NCI-H446 (cell line): ENCODE results near the gene ADAMTS12.
"Not testable (repeated sequence)": the region's sequence is repeated elsewhere in the genome, so short reads cannot be mapped to it uniquely, and the experiment has no call there.

Experiments
- DNase-seq, 2 experiments: peaks; one replicate each; lab custom pipeline; 2025; lab: John Stamatoyannopoulos, UW

ADAMTS12 gene

DNA sequence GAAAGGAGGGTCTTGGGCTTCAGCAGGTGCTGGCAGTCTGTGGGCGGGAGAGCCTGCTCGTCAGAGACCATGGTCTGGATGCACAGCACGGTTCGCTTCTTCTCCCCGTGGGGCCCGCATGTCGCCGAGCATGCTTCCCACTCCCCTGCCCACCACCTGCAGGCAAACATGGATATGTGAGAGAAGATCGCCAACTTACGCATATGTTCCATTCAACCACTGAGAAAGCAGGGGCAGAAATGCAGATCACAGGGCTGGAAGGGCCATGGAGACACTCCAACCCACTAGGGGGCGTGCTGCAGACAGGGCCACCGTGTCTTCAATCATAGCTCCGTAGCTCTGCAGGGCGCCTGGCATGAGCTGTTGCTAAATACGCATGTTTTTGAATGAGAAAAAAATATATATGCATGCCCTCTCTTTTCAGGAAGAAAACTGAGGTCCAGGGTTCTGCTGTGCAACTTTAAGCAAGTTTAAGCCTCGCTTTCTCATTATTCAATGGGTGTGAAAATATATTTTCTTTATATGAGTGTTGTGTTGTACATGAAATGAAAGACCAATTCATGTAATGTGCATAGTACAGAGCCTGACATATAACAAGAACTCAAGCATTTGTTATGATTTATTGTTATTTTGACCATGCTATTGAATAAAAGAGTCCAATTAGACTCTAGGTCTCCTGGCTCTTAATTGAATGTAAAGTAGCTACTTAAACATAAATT lies 303.0 kb downstream of the ADAMTS12 start:
- peak in 1 of 2 experiments; percentile 43 for DNase-seq

DNA sequence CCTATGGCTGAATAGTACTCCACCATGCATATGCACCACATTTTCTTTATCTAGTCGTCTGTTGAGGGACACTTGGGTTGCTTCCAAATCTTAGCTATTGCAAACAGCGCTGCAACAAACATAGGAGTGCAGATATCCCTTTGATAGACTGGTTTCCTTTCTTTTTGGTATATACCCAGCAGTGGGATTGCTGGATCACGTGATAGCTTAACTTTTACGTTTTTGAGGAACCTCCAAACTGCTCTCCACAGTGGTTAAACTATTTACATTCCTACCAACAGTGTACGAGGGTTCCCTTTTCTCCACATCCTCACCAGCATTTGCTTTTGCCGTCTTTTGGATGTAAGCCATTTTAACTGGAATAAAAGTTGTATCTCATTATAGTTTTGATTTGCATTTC lies 308.5 kb downstream of the ADAMTS12 start:
- DNase-seq: no peak

DNA sequence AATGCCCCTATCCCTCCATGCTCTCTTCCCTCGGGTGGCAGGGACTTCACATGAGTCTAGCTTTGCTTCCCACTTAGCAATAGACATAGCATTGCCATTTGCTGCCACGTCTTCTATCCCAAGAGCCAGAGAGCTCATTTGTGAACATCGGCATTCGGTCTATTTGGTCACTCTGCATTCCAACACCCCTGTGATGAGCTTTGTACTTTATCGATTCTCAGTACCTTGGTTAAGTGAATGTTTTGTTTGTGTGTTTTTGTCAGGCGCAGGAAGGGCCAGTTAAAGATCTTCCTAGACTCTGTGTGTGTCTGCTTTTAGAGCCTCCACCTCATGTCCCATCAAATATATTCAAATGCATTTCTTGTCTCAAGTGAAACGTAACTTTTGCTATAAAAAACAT lies 309.4 kb downstream of the ADAMTS12 start:
- DNase-seq: no peak

DNA sequence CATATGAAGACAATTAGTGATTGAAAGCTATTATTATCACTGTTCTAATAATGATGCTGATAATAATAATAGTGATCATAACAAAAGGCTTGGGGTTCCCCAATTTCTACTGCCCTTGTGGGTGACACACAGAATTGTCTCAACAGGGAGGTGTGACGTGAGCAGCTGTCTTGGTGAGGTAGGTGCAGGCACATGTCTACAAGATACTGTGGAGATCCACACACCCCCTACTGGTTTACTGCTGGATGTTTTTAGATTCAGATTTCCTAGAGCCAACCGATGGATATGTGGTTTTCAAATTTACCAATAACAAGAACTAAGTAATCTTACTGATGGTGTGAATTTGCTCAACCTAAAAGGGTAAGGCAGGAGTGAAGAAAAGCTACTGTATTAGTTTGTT lies 312.0 kb downstream of the ADAMTS12 start:
- no peak for DNase-seq

DNA sequence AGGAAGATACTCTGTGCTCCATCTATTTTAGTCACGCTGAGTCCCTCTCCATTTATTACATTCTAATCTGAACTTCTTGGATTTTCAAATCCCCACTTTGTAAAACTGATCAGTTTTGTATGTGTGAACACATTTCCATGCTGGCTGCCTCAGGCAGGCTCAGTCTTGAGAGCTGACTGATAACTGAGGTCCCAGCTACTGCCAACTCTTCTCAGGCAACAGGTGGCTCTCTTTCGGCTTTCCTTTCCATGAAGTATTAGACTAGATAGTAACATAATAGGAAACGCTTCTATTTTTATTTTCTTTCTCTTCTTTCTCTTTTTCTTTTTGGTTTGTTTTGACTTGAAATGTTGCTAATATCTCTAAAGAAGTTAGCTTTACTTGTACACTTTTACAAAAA lies 312.6 kb downstream of the ADAMTS12 start:
- no peak for DNase-seq

DNA sequence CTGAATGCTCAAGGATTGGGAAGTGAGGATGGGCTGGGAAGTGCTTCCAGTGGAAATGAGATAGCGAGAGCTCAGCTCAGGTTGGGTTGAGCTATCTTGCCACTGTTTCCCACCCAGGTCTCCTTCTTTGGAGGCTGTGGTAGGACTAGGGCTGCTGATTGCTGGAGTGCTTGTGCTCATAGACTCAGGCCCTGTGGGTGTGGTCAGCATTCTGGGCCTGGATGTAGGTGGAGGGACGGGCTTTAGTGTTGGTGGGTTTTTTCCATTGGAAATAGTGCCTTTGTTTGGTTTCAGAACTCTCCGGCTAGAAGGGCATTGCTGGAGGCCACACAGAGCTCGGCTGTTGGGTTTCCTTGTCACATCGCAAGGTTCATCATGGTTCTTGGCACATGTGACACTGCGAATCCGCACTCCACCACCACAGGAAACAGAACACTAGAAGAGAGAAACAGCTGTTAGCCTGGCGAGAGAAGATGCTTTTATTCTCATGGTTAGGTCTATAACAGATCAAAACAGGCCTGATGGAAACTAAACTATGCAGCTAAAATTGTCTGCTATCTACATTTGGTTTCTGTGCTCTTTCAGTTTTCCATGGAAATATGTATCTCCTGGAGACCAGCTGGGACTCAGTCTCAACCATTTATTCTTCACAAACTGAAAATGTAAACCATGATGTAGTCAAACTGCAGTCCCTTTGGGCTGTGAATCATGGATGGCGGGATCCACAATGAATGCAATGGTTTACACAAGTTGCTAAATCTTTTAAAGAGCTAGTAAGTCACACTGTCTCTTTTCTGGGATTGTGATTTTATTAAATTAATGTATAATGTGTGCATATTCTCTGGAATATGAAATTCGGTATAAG lies 314.8 kb downstream of the ADAMTS12 start:
- DNase-seq: no peak

DNA sequence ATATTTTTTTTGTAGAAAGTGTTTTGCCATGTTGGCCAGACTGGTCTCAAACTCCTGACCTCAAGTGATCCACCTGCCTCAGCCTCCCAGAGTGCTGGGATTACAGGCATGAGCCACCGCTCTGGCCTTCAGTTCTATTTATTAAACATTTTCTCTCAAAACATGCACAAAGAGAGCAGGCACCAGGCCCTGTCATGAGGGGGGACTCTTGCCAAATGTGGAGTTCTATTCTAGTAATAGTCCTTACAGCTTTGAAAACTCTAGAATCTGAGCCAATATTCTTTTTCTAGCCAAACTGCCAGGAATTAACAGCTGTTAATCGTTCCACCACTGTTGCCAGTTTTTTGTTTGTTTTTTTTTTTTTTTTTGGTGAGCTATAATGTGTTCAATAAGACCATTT lies 326.5 kb downstream of the ADAMTS12 start:
- peak in 1 of 2 experiments; percentile 71 for DNase-seq

DNA sequence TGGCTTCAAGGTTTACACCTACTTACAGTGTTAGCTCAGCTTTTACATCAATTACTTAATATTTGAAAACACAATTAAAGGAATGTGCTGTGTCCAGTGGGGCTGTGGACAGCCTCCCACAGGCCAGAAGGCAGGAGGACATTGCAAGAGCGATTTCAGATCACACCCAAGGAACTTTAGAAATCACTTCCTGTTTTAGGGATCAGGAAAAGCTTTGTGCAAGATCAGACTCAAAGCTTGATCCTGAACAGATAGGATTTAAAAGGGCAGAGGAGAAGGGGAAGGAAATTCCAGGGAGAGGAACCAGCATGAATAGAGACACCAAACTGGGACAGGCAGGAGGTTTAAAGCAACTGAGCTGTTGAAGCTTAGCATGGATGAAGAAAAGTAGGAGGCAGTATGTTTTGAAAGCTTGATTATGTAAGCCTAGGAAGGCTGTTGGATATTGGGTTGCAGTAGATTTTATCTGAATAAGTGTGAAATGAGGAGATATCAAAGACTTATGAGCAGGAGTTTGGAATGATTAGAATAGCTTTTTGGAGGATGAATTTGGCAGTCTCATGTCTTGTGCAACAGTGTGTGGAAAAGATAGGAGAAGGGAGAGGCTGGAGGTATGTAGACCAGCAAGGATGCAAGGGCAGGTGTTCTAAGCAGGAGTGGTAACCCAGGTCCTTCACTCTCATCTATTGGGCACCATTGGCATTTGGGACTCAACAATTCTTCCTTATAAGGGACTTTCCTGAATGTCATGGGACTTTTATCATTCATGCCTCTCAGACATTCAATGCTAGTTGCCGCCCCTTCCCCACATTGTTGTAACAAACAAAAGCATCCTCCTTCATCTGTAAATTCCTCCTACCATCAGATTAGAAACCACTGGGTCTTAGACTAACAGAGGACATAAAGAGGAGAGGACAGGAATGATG lies 327.5 kb downstream of the ADAMTS12 start:
- DNase-seq: no peak

DNA sequence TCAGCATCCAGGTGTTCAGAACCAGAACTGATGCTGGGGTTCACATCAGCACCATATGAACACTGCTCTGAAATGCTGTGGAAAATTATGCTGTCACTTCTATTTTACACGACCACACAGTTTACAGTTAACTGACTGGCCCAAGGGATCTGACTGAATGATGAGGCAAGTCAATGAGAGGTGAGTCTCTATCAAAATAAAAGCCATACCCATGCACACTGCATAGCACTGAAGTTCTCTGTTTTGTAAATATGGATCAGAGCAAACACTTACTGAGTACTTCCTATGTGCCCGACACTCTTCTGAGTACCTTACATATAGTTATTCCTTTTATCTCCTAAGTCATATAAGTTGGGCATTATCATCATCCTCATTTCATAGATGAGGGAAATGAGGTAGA lies 328.3 kb downstream of the ADAMTS12 start:
- DNase-seq: no peak

DNA sequence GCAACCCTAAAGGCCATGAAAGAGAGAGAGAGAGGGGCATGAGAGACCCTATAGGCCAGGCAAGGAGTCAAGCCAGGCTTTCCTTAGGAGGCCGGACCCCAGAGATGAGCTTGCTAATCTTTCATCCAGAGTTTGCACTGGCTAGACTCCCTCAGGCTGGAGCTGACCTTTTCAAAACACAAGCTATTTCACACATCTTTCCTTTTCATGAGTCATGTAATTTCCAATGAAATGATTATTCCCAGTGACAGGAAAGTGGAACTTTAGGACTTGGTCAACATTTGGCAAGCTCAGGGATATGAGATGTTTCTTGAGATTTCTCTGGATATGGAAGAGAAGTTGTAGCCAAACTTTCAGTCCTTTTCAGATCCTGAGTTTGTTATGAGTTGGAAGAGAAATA lies 333.3 kb downstream of the ADAMTS12 start:
- no peak for DNase-seq

DNA sequence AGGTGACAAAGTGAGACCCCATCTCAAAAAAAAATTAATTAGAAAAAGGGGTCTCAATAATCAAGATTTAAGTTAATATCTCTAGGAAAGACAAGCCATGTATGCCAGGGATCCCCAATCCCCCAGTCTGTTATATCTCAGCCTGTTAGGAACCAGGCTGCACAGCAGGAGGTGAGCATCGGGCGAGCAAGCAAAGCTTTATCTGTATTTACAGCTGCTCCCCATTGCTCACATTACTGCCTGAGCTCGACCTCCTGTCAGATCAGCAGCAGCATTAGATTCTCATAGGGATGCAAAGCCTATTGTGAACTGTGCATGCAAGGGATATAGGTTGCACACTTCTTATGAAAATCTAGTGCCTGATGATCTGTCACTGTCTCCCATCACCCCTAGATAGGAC lies 334.2 kb downstream of the ADAMTS12 start:
- no peak for DNase-seq

DNA sequence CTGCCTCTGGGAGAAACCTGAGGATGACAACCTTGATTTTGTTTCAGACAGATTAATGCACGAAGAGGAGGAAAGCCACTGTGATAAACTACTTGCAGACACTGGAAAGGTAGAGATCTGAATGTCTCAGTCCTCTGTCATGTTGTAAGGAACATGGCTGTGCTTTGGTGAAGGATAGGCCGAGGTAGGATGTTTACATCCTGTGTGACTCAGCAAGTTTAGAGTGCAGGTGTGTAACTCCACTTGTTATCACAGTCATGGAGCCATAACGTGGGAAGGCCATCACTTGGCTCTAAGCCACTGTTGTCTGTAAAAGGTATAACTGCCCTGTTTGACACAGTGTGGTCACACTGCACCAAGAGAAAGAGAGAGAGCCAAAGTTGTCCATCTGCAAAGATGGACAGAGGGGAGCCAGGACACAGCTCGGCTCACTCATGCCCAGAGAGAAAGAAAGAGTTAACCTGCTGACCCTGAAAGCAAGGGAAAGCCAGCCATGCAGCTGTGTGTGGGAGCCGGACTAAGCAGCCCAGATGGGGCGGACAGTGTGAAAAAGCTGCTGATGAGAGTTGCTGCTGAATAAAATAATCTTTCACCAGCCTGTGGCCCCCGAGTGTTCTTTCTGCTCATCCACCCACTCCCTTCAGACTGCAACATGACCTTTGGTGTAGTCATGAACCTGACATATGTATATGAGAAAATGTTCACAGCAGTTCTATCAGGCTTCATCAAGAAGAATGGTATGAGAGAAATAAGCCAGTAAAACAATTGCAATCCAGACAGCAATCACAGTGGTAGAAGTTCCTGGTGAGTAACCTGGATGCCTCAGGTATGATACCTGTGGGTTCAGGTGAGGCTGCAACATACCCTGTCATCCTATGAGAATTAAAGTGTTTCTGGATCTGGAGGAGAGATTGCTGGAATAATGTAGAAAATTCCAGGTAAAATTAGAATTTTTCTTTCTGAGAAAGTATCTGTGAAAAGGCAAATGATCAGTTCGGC lies 335.2 kb downstream of the ADAMTS12 start:
- no peak for DNase-seq

DNA sequence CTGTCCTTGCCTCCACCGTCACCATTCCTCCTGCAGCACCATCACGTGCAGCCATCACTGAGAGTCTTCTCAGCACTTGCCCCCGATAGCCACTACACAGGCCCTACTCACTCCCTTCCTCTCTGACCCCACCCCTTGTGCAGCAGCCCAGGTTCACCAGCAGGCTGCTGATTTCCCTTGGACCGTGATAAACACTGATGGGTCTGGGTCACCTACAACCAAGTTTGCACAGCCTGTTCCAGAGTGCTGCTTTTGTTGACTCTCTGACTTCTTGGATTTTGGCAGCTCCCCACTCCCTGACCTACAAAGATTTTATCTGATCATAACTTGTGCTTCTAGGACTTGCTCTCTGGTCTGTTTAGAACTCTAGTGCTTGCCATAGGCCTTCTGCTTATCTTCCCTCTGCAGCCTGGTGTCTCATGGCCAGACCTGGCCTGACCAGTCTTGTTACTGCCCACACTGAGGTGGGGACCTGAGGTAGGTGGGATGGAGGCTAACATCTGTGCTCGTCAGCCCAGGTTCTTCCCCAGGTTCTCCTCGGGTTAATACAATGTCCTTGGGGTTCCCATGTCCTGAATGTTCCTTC lies 341.7 kb downstream of the ADAMTS12 start:
- DNase-seq: no peak

DNA sequence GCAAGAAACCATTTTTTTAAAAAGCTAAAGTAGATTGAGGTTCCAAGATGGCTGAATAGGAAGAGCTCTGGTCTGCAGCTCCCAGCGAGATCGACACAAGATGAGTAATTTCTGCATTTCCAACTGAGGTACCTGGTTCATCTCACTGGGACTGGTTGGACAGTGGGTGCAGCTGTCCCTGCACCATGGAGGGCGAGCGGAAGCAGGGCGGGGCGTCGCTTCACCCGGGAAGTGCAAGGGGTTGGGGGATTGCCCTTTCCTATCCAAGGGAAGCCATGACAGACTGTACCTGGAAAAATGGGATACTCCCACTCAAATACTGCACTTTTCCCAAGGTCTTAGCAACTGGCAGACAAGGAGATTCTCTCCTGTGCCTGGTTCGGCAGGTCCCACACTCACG lies 352.0 kb downstream of the ADAMTS12 start:
- not testable (repeated sequence) for DNase-seq

DNA sequence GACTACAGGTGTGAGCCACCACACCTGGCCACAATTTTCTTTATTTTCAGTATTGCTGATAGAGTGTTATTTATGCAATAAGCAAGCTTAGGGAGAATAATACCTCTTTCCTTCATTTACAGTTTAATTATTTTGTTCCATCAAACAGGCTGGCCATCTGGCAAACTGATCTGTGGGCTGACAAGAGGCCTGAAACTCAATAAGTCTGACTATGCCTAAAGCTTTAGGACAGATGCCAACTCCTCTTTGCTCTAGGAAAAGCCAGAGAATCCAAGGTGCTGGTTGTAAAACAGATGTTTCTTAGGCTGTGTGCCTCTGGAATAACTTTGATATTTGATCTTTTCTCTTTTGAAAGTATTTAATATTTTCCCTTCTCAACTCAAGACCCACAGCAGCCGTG lies 352.6 kb downstream of the ADAMTS12 start:
- peak in 1 of 2 experiments; percentile 13 for DNase-seq

DNA sequence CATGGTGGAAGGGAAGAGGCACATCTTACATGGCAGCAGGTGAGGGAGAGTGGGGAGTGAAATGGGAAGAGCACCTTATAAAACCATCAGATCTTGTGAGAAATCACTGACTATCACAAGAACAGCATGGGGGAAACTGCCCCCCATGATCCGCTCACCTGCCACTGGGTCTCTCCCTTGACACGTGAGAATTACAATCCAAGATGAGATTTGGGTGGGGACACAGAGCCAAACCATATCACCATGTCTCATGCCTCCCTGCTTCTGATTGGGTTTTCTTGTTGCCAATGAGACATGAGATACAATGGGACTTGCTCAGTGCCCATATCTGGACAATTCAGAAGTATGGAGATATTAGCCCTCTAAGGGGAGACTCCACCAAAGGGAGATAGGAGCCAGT lies 353.6 kb downstream of the ADAMTS12 start:
- DNase-seq: no peak

DNA sequence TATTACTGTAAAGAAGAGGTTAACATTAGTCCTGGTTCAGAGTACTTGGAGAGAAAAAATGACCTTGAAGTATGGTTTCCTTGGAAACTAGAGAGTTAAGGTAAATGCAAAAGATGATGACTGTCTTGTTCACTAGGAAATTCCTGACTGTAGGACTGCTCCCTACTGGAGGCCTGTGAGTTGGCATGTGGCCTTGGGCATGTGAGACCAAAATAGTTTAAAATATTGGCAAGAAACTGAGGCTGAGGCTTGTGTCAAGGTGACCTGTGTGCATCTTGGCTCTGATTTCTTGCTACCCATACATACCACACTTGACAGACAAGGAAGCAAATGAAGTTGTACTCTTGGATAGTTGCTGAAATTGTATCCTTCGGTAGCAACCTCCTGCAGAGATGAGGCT lies 354.6 kb downstream of the ADAMTS12 start:
- DNase-seq: no peak

DNA sequence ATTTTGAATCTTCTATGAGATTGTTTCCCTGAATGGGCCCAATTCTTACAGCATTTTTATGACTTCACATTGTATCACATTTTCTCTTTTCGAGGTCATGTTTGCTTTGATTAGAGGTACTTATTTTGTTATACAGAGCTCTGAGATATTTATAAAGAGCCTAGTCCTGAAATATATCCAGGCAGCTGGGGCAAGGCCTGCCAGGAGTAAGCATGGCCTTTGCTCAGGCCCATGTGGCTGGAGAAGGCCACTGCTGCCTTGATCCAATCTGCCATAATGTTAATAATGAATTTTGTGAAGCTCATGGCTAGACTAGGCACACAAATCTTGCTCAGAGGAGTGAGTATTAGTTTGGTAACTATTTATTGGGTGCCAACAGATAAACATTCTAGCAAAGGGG lies 355.0 kb downstream of the ADAMTS12 start:
- no peak for DNase-seq

DNA sequence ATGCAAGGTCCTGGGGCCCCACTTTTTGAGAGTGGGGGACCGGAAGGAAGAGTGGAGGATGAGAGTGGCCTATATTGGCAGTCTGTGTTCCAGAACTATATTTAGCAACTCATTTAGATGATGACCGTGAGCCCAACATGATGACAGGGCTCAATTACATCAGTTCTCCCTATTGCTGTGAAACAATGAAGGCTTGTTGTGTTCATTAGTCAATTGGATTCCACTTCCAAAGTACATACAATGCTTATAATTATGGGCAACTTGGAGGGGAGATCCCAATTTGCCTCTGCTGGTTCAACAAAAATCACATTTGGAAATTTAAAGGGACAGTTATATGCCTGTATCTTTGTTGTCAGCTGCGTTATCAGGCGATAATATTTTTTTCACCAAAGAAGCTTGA lies 360.0 kb downstream of the ADAMTS12 start:
- no peak for DNase-seq

DNA sequence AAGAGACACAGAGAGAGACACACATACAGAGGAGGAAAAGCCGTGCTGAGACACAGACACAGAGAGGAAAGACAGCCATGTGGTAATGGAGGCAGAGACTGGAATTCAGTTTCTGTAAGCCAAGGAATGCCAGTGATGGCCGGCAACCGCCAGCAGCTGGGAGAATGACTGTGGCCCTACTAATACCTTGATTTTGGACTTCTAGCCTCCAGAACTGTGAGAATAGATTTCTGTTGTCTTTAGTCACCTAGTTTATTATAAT lies 360.8 kb downstream of the ADAMTS12 start:
- no peak for DNase-seq
